Stimulated activated memory B cell treated with anti-CD40 and anti-IgM and Interleukin-4, amounts not matched to agents 10 μg/mL and 1 μg/mL and 100 μg/mL, for 72 hours (primary cell): ENCODE measurements around the gene C14orf93.
A peak's percentile ranks its signal among the peaks of the same experiment; 100 is the strongest.
"Not testable (repeated sequence)": the region's sequence is repeated elsewhere in the genome, so short reads cannot be mapped to it uniquely, and the experiment has no call there.

Experiments used
- ATAC-seq: fragments of 150-1000 bp; cut with Tn5 transposase; 2 replicates; pipeline ENCODE4 v1.10.0; 2021
- H3K27ac Mint-ChIP-seq: one replicate; pipeline ENCODE4 v1.8.0; 2022; ENCODE audit warnings: mild to moderate bottlenecking, mixed read lengths
- H3K27me3 Mint-ChIP-seq: one replicate; pipeline ENCODE4 v1.8.0; 2022; ENCODE audit warnings: mixed read lengths
- H3K36me3 Mint-ChIP-seq: one replicate; pipeline ENCODE4 v1.8.0; 2022; ENCODE audit warnings: mixed read lengths
- H3K4me1 Mint-ChIP-seq: one replicate; pipeline ENCODE4 v1.8.0; 2022; ENCODE audit warnings: mixed read lengths
- H3K4me3 Mint-ChIP-seq: one replicate; pipeline ENCODE4 v1.8.0; 2022; ENCODE audit warnings: mild to moderate bottlenecking, moderate library complexity, mixed read lengths
- H3K9me3 Mint-ChIP-seq: one replicate; pipeline ENCODE4 v1.8.0; 2022; ENCODE audit warnings: mixed read lengths

Gene C14orf93

GRCh38 chr14:23017091-23017490 is 7.1 kb upstream of the C14orf93 start:
- no peak for ATAC-seq
- Mint-ChIP-seq H3K4me1 (no peaks in the 10 kb centered on the region), H3K9me3 (no peaks in the 10 kb centered on the region), H3K27ac (no peak overlapping the region), H3K36me3 (peaks cover 9% of the 10 kb centered on the region), H3K27me3 (no peaks in the 10 kb centered on the region), H3K4me3 (no peak overlapping the region)

DNA sequence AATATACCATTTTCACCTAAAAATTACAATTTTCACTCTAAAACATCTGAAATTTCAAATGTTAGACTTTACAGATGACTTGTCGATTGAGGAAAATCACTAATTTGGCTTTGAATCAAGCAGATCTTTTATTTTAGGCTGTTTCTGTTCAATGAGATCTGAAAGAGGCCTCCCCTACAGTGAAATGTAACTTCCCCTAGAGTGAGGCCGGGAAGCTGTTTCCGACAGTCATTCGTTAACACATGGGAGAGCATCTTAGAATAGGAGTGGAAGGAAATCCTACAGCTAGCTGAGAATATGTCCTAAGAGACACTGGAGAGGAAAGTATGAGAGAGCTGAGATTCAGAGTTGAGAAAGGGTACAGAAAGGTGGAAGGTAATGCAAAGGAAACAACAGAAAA is 5.7 kb upstream of the C14orf93 start:
- H3K4me1 Mint-ChIP-seq = no peaks in the 10 kb centered on the region
- no peak overlapping the region for H3K27ac Mint-ChIP-seq

GRCh38 chr14:23013749-23014054 is 3.8 kb upstream of the C14orf93 start:
- not testable (repeated sequence) for H3K36me3 Mint-ChIP-seq, H3K9me3 Mint-ChIP-seq, ATAC-seq, H3K27ac Mint-ChIP-seq, H3K27me3 Mint-ChIP-seq, H3K4me1 Mint-ChIP-seq, H3K4me3 Mint-ChIP-seq

More for the DNA sequence above, 5.7 kb upstream of the C14orf93 start:
- no peaks in the 10 kb centered on the region for H3K36me3 Mint-ChIP-seq
- no peaks in the 10 kb centered on the region for H3K9me3 Mint-ChIP-seq
- no peak overlapping the region for H3K4me3 Mint-ChIP-seq
- H3K27me3 Mint-ChIP-seq = no peaks in the 10 kb centered on the region
- ATAC-seq = no peak

DNA sequence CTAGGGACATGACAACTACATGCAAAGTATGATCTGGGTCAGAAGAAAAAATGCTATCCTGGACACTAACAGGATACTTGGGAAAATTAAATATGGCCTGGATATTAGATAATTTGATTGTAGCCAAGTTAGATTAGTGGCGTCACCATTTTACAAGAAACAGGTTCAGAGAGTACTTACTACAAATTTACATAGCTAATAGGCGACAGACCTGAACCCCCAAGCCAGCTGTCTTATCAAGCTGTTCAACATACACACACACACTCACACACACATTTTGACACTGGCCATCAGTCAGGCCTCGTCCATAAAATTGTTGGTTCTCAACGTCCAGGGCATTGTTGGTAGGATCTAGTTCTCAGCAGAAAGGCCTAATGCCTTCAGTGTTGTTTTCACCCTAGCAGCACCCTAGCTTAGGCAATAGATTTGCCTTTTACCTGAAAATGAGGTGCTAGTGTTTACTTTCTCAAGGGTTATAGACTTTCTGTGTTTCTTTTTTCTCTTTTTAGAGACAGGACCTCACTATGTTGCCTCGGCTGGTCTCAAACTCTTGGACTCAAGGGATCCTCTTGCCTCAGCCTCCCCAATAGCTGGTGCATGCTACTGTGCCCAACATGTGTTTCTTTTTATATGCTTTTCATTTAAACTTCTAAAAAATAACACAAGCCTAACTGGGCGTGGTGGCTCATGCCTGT is 3.3 kb upstream of the C14orf93 start:
- Mint-ChIP-seq H3K4me1 (peaks cover 9% of the 10 kb centered on the region), H3K27ac (no peak overlapping the region), H3K27me3 (no peaks in the 10 kb centered on the region), H3K9me3 (no peaks in the 10 kb centered on the region), H3K36me3 (no peaks in the 10 kb centered on the region), H3K4me3 (no peak overlapping the region)
- ATAC-seq = no peak

DNA sequence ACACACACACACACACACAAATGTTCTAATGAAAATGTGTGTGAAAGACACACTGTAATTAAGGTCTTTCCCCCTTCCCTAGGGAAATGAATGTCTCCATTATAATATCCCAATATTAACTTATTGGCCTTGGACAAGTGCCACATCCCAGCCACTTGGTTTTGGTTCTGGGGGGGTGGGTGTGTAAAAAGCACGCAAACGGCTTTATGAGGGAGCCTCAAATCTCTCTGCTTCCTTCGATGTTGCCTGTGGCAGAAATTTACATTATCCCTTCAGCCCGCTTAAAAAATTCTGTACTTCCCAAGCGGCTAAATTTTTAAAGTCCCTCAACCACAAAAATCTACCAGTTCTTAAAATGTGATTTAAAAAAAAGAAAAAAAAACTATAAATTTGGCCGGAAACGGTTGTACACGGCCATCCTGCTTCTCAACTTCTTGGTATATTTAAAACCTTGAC is 432 bp downstream of the C14orf93 start:
- Mint-ChIP-seq H3K27ac (peak overlapping the region; percentile 98), H3K27me3 (no peaks in the 10 kb centered on the region), H3K4me3 (peak overlapping the region; percentile 100), H3K36me3 (no peaks in the 10 kb centered on the region), H3K9me3 (no peaks in the 10 kb centered on the region), H3K4me1 (peaks cover 24% of the 10 kb centered on the region)
- no peak for ATAC-seq

DNA sequence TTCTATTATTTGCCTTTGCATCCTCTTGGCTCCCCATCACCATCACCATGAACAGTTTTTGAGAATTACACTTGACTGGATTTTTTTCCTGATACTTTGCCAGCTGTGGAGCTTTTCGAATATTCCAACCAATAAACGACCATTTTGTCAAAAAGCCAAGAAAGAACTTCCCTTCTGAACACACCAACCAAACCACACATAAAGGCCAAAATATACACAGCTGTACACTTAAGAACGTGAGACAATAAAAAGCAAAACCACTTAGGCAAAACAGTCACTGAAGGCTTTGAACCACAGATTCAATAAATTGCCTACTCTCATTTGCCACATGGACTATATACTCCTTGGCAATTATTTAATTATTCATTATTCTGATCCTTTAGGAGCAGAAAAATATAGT is 1.1 kb downstream of the C14orf93 start:
- H3K27me3 Mint-ChIP-seq = no peaks in the 10 kb centered on the region
- H3K4me1 Mint-ChIP-seq = peaks cover 24% of the 10 kb centered on the region
- peak overlapping the region; percentile 41 for H3K4me3 Mint-ChIP-seq
- peak overlapping the region; percentile 72 for H3K27ac Mint-ChIP-seq
- H3K36me3 Mint-ChIP-seq = no peaks in the 10 kb centered on the region
- H3K9me3 Mint-ChIP-seq = no peaks in the 10 kb centered on the region
- ATAC-seq = no peak

GRCh38 chr14:23006544-23007419 is 3.2 kb downstream of the C14orf93 start:
- ATAC-seq = peak; percentile 99
- Mint-ChIP-seq H3K4me1 (peaks cover 24% of the 10 kb centered on the region), H3K4me3 (peak overlapping the region; percentile 87), H3K9me3 (no peaks in the 10 kb centered on the region), H3K27ac (peak overlapping the region; percentile 97), H3K36me3 (no peaks in the 10 kb centered on the region), H3K27me3 (no peaks in the 10 kb centered on the region)

DNA sequence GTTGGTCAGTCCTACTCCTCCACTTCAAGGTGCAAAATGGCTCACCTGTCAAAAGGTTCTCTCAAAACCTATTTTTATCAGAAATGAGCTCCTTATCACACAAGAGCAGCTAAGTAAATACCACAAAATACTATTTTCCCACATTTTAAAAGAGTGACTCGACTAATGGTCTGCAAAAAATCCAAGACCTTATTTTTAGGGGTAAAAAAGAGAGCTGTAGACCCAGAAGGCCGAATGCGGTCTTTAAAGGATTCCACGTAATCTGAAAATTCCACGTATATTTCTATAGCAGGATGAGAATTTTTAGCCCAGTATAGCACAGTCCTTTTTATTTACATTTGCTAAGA is 3.8 kb downstream of the C14orf93 start:
- H3K36me3 Mint-ChIP-seq = no peaks in the 10 kb centered on the region
- H3K27ac Mint-ChIP-seq = peak overlapping the region; percentile 97
- H3K4me3 Mint-ChIP-seq = peak overlapping the region; percentile 87
- peaks cover 24% of the 10 kb centered on the region for H3K4me1 Mint-ChIP-seq
- no peaks in the 10 kb centered on the region for H3K9me3 Mint-ChIP-seq
- no peaks in the 10 kb centered on the region for H3K27me3 Mint-ChIP-seq
- ATAC-seq = no peak

DNA sequence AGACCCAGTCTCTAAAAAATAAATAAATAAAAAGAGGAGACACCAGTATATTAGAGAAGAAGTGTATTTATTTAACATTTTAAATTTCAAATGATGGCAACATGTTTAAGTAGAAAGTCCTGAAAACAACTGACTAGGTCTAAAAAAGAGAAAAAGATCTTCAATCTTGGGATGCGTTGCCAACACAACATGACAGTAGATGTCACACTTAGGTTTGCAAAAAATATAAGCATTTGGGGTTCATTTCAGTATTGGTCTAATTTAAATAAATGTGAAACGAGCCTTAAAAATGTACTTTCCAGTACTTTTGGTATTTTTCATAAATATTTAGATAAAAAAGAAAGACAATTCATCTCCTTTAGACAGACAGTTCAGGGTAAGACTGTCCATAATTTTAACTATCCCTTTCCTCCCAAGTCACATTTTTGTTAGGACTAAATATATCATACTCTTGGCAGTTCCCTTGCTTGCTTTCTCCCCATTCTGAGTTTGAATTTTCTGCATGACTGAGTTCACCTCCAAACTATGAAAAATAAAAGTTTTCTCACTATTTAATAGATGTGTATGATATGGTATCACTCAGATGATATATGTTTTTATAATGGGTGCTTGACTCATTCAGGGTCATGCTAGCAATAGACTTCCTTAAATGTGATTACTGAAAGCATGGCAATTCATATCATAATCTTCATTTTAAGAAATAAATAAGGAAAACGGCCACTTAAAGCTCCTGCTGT is 4.3 kb downstream of the C14orf93 start:
- peak overlapping the region; percentile 97 for H3K27ac Mint-ChIP-seq
- ATAC-seq = no peak
- peak overlapping the region; percentile 87 for H3K4me3 Mint-ChIP-seq
- H3K9me3 Mint-ChIP-seq = no peaks in the 10 kb centered on the region
- H3K4me1 Mint-ChIP-seq = peaks cover 24% of the 10 kb centered on the region
- H3K27me3 Mint-ChIP-seq = no peaks in the 10 kb centered on the region
- H3K36me3 Mint-ChIP-seq = no peaks in the 10 kb centered on the region

- H3K36me3 Mint-ChIP-seq, H3K27me3 Mint-ChIP-seq, ATAC-seq, H3K9me3 Mint-ChIP-seq, H3K4me3 Mint-ChIP-seq, H3K27ac Mint-ChIP-seq: not testable (repeated sequence)
- peaks cover 24% of the 10 kb centered on the region for H3K4me1 Mint-ChIP-seq
Measured at GRCh38 chr14:23004274-23004673, 5.7 kb downstream of the C14orf93 start.

DNA sequence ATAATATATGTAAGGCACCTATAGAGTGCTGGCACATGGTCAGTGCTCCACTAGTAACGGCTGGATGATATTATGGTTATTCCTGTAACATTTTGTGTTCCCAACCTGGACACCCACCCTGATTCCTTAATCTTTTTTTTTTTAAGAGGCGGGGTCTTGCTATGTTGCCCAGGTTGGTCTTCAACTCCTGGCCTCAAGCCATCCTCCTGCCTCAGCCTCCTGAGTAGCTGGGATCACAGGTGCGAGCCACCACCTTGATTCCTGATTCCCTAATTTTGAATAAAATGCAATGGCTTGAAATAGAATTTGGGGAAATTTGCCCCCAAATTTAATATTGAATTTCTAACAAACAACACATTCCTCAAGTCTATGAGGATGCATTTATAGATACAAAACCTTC is 7.4 kb downstream of the C14orf93 start:
- H3K9me3 Mint-ChIP-seq = no peaks in the 10 kb centered on the region
- H3K4me1 Mint-ChIP-seq = peaks cover 16% of the 10 kb centered on the region
- no peak for ATAC-seq
- H3K4me3 Mint-ChIP-seq = no peak overlapping the region
- H3K27ac Mint-ChIP-seq = no peak overlapping the region
- H3K36me3 Mint-ChIP-seq = no peaks in the 10 kb centered on the region
- no peaks in the 10 kb centered on the region for H3K27me3 Mint-ChIP-seq

GRCh38 chr14:23000860-23001259 is 9.1 kb downstream of the C14orf93 start:
- Mint-ChIP-seq H3K4me1 (peaks cover 9% of the 10 kb centered on the region), H3K4me3 (no peak overlapping the region), H3K9me3 (no peaks in the 10 kb centered on the region), H3K27ac (no peak overlapping the region), H3K36me3 (no peaks in the 10 kb centered on the region), H3K27me3 (no peaks in the 10 kb centered on the region)
- ATAC-seq = no peak

GRCh38 chr14:22998329-22999012 is 11.5 kb downstream of the C14orf93 start:
- H3K27me3 Mint-ChIP-seq = no peaks in the 10 kb centered on the region
- no peak overlapping the region for H3K4me3 Mint-ChIP-seq
- no peaks in the 10 kb centered on the region for H3K9me3 Mint-ChIP-seq
- H3K36me3 Mint-ChIP-seq = no peaks in the 10 kb centered on the region
- no peak for ATAC-seq
- no peaks in the 10 kb centered on the region for H3K4me1 Mint-ChIP-seq
- no peak overlapping the region for H3K27ac Mint-ChIP-seq

DNA sequence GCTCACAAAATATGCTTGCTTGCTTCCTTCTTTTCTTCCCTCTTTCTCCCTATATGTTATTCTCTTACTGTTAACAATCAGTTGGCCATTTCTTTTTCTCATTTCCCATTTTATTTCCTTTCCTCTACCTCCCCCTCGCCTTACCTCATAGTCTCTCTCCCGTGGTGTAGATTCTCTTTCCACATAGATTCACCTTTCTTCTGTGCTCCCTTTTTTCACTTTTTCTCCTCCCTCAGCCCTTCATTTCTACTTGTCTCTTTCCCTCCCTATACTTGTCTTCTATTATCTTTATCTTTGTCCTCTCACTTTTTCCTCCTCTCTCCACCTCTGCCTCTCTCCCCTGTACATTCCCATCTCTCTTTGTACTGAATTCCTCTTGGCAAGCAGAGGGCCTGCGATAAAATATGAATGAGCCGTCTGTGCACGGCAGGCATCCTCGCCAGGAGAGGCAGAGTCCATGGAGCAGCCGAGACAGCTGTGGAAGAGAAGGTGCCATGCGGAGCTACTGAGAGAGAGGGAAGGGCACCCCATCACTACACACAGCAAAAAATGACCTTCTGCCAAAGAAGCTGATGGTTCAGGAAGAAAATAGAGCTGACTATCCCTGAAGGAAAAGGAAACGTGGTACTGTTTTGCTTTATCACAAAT is 12.1 kb downstream of the C14orf93 start:
- H3K4me3 Mint-ChIP-seq = no peak overlapping the region
- no peaks in the 10 kb centered on the region for H3K4me1 Mint-ChIP-seq
- H3K27me3 Mint-ChIP-seq = no peaks in the 10 kb centered on the region
- no peaks in the 10 kb centered on the region for H3K9me3 Mint-ChIP-seq
- no peak for ATAC-seq
- no peak overlapping the region for H3K27ac Mint-ChIP-seq
- no peaks in the 10 kb centered on the region for H3K36me3 Mint-ChIP-seq
